ENCODE data around the gene ETV4.

DNA sequence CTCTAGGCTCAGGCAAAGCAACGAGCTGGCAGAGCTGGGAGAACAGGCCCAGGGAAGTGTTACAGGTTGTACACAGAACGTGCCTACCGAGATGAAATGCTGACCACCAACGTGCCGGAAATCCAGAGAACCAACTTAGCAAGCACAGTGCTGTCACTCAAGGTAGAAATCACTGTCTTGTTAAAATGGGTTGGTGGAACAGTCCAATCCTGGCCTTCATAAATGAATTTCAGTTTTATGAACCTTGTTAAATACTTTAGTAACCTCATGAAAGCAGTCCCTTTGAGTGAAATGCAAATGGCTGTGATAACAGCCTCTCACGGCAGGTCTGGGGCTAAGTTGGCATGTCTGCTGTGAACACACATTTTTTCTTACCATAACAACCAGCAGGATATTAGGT, 29.0 kb downstream of the ETV4 start:
- TF ChIP-seq, protein P1, sequence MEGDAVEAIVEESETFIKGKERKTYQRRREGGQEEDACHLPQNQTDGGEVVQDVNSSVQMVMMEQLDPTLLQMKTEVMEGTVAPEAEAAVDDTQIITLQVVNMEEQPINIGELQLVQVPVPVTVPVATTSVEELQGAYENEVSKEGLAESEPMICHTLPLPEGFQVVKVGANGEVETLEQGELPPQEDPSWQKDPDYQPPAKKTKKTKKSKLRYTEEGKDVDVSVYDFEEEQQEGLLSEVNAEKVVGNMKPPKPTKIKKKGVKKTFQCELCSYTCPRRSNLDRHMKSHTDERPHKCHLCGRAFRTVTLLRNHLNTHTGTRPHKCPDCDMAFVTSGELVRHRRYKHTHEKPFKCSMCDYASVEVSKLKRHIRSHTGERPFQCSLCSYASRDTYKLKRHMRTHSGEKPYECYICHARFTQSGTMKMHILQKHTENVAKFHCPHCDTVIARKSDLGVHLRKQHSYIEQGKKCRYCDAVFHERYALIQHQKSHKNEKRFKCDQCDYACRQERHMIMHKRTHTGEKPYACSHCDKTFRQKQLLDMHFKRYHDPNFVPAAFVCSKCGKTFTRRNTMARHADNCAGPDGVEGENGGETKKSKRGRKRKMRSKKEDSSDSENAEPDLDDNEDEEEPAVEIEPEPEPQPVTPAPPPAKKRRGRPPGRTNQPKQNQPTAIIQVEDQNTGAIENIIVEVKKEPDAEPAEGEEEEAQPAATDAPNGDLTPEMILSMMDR (IDR thresholded peaks at IDR 0.05), result no peak
- TF ChIP-seq EZH2 (IDR thresholded peaks at IDR 0.05; ENCODE audit: borderline replicate concordance, insufficient read depth, low read depth, low read length, poor library complexity, severe bottlenecking), result no peak
